Measurements from ENCODE around the gene RBPJ. TPM values are rescaled to one million over a fixed set of nuclear protein-coding genes. Genes with fewer than 3 reads are reported as not detected.

The RBPJ gene
- polyA plus RNA-seq, 1 of the 3 experiments (the other 2 are of a cell fraction) = 13.8 TPM

DNA sequence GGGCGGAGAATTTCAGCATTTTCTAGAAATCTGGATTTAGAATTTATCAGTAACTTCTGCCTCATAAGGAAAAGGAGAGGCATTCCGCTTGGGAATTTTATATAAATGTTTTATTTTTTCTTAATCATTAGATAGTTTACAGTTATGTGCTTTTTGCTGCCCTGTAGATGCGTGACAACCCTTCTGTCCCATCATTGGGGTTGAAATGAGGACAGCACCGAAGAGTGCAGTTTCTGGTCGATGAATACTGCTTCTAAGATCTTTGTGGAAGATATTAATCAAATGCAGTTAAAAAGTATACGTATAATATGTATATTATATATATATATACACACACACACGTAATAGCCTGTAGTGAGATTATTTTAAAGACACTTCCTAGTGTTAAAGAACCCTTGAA, 1.5 kb downstream of the RBPJ start:
- Histone ChIP-seq H3K4me3 (ENCODE audit: low read depth in 2 of 2, low read length in 1 of 2) (peak overlapping the region; percentile 70 to 93), H3K36me3 (replicated peaks in 1 of 2; ENCODE audit: control insufficient read depth in 1 of 2, insufficient read depth in 2 of 2, low read length in 1 of 2) (no peaks in the 10 kb centered on the region), H4K20me1 (ENCODE audit: insufficient read depth) (peaks cover 37% of the 10 kb centered on the region), H3K27ac (ENCODE audit: low read depth in 2 of 2, low read length in 1 of 2) (no peak overlapping the region), H3K9me2 (no peaks in the 10 kb centered on the region), H3K4me2 (peak overlapping the region; percentile 96), H3K4me1 (ENCODE audit: control insufficient read depth in 1 of 2, insufficient read depth in 2 of 2, low read depth in 1 of 2, low read length in 1 of 2) (peaks cover 15 to 19% of the 10 kb centered on the region in 2 experiments), H3K9ac (peak overlapping the region; percentile 83; the same call in 1 of the 2 replicates), H3K27me3 (ENCODE audit: insufficient read depth) (no peaks in the 10 kb centered on the region), H2AFZ (ENCODE audit: low read depth) (no peak overlapping the region; the same call in 1 of the 2 replicates), H3K9me3 (no peaks in the 10 kb centered on the region), H3K79me2 (ENCODE audit: insufficient read depth) (peaks cover 55% of the 10 kb centered on the region), H3F3A (replicated peaks; ENCODE audit: insufficient read depth) (peaks cover 40% of the 10 kb centered on the region)
- ChIA-PET CTCF (interaction anchor here (0.6 to 12.7 kb wide), 5 partner anchors 27 to 240 kb away, joined by 3 to 201 read pairs (median 4); no protein-coding TSS in a partner anchor), POLR2A (no interaction called here)
- TF ChIP-seq MEF2A (IDR thresholded peaks at IDR 0.05; ENCODE audit: borderline replicate concordance, low read depth) = no peak
- TF ChIP-seq FOSL2 (IDR thresholded peaks at IDR 0.05; ENCODE audit: borderline replicate concordance, low read depth) = no peak
- 62% methylated on average over 7 of the region's 7 CpGs for WGBS (ENCODE audit: low lambda C conversion rate)
- no peak for DNase-seq

DNA sequence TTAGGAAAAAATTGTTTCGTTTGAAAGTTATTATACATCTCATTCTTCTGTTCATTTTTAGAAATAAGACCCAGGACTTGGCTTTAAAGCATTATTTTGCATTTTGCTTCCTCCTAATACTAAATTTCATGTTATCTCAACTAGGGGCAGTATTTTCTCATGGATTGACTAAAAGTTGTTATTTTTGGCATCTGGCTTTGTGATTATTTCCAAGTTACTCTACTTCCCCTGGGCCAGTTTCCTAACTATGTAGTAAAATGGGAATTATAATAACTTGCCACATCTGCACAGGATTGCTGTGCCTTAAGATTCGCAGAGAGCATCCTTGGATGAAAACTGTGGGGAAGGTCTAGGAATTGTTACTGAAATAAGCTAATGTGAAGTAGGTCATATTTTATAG, 3.0 kb downstream of the RBPJ start:
- H4K20me1 ChIP-seq (ENCODE audit: insufficient read depth) = peaks cover 42% of the 10 kb centered on the region
- H3K36me3 ChIP-seq (replicated peaks in 1 of 2; ENCODE audit: control insufficient read depth in 1 of 2, insufficient read depth in 2 of 2, low read length in 1 of 2) = no peaks in the 10 kb centered on the region
- H3K79me2 ChIP-seq (ENCODE audit: insufficient read depth) = peaks cover 70% of the 10 kb centered on the region
- POLR2A ChIA-PET = no interaction called here
- 84% methylated on average over 2 of the region's 2 CpGs for WGBS (ENCODE audit: low lambda C conversion rate)
- H2AFZ ChIP-seq (ENCODE audit: low read depth) = no peak overlapping the region
- H3K27ac ChIP-seq (ENCODE audit: low read depth in 2 of 2, low read length in 1 of 2) = no peak overlapping the region
- peaks cover 35% of the 10 kb centered on the region for H3F3A ChIP-seq (replicated peaks; ENCODE audit: insufficient read depth)
- no peaks in the 10 kb centered on the region for H3K27me3 ChIP-seq (ENCODE audit: insufficient read depth)
- H3K4me2 ChIP-seq = 0 out of 2 replicates have a peak overlapping the region, but pooled peaks have one; percentile 15
- TF ChIP-seq EZH2phosphoT487 (IDR thresholded peaks at IDR 0.05; ENCODE audit: borderline replicate concordance, low read depth) (no peak), TCF12 (IDR thresholded peaks at IDR 0.05) (no peak)
- TF ChIP-seq, protein P1, sequence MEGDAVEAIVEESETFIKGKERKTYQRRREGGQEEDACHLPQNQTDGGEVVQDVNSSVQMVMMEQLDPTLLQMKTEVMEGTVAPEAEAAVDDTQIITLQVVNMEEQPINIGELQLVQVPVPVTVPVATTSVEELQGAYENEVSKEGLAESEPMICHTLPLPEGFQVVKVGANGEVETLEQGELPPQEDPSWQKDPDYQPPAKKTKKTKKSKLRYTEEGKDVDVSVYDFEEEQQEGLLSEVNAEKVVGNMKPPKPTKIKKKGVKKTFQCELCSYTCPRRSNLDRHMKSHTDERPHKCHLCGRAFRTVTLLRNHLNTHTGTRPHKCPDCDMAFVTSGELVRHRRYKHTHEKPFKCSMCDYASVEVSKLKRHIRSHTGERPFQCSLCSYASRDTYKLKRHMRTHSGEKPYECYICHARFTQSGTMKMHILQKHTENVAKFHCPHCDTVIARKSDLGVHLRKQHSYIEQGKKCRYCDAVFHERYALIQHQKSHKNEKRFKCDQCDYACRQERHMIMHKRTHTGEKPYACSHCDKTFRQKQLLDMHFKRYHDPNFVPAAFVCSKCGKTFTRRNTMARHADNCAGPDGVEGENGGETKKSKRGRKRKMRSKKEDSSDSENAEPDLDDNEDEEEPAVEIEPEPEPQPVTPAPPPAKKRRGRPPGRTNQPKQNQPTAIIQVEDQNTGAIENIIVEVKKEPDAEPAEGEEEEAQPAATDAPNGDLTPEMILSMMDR (IDR thresholded peaks at IDR 0.05) = peak; percentile 42
- TF ChIP-seq, protein P2, sequence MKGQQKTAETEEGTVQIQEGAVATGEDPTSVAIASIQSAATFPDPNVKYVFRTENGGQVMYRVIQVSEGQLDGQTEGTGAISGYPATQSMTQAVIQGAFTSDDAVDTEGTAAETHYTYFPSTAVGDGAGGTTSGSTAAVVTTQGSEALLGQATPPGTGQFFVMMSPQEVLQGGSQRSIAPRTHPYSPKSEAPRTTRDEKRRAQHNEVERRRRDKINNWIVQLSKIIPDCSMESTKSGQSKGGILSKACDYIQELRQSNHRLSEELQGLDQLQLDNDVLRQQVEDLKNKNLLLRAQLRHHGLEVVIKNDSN (IDR thresholded peaks at IDR 0.05; ENCODE audit: borderline replicate concordance, low read depth) = no peak
- no peak for DNase-seq
- no peak overlapping the region for H3K9ac ChIP-seq
- no peaks in the 10 kb centered on the region for H3K9me3 ChIP-seq
- H3K4me1 ChIP-seq (ENCODE audit: control insufficient read depth in 1 of 2, insufficient read depth in 2 of 2, low read depth in 1 of 2, low read length in 1 of 2) = peaks cover 15 to 19% of the 10 kb centered on the region in 2 experiments
- CTCF ChIA-PET = interaction anchor here (0.7 to 12.7 kb wide), 3 partner anchors 77 to 241 kb away, joined by 3 to 201 read pairs (median 16); no protein-coding TSS in a partner anchor
- H3K9me2 ChIP-seq = no peaks in the 10 kb centered on the region
- no peak overlapping the region; a peak in 1 of 4 replicates for H3K4me3 ChIP-seq (ENCODE audit: low read depth in 2 of 2, low read length in 1 of 2)

DNA sequence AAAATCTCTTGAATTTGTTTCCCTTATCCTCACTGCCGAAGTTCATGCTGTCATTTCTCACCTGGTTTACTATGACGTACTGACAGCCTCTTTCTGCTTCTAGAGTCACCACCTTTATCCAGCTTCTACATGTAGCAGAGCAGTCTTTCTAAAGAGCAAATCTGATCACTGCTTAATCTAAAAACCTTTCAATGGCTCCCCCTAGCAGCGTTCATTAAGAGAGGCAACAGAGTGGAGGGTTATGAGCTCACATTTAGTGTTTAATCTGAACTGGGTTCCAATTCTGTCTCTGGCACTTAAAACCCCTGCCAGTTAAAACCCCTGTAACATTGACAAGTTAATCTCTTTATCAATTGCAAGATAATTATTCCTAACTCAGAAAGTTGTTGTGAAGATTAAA, 4.4 kb downstream of the RBPJ start:
- H3K36me3 ChIP-seq (replicated peaks in 1 of 2; ENCODE audit: control insufficient read depth in 1 of 2, insufficient read depth in 2 of 2, low read length in 1 of 2) = no peaks in the 10 kb centered on the region
- H3K4me3 ChIP-seq (ENCODE audit: low read depth in 2 of 2, low read length in 1 of 2) = no peak overlapping the region
- H3K9ac ChIP-seq = no peak overlapping the region
- no peaks in the 10 kb centered on the region for H3K27me3 ChIP-seq (ENCODE audit: insufficient read depth)
- peaks cover 15 to 19% of the 10 kb centered on the region in 2 experiments for H3K4me1 ChIP-seq (ENCODE audit: control insufficient read depth in 1 of 2, insufficient read depth in 2 of 2, low read depth in 1 of 2, low read length in 1 of 2)
- peaks cover 83% of the 10 kb centered on the region for H3K79me2 ChIP-seq (ENCODE audit: insufficient read depth)
- DNase-seq = peak; percentile 33
- H3K9me3 ChIP-seq = no peaks in the 10 kb centered on the region
- peaks cover 52% of the 10 kb centered on the region for H4K20me1 ChIP-seq (ENCODE audit: insufficient read depth)
- peaks cover 26% of the 10 kb centered on the region for H3F3A ChIP-seq (replicated peaks; ENCODE audit: insufficient read depth)
- CTCF ChIA-PET = interaction anchor here (0.7 to 12.7 kb wide), 14 partner anchors 16 to 404 kb away, joined by 3 to 201 read pairs (median 4); no protein-coding TSS in a partner anchor
- H3K4me2 ChIP-seq = no peak overlapping the region
- H3K27ac ChIP-seq (ENCODE audit: low read depth in 2 of 2, low read length in 1 of 2) = no peak overlapping the region
- H3K9me2 ChIP-seq = no peaks in the 10 kb centered on the region
- H2AFZ ChIP-seq (ENCODE audit: low read depth) = no peak overlapping the region
- 61% methylated on average over 3 of the region's 3 CpGs for WGBS (ENCODE audit: low lambda C conversion rate)
- POLR2A ChIA-PET = no interaction called here
- TF ChIP-seq, protein P3, sequence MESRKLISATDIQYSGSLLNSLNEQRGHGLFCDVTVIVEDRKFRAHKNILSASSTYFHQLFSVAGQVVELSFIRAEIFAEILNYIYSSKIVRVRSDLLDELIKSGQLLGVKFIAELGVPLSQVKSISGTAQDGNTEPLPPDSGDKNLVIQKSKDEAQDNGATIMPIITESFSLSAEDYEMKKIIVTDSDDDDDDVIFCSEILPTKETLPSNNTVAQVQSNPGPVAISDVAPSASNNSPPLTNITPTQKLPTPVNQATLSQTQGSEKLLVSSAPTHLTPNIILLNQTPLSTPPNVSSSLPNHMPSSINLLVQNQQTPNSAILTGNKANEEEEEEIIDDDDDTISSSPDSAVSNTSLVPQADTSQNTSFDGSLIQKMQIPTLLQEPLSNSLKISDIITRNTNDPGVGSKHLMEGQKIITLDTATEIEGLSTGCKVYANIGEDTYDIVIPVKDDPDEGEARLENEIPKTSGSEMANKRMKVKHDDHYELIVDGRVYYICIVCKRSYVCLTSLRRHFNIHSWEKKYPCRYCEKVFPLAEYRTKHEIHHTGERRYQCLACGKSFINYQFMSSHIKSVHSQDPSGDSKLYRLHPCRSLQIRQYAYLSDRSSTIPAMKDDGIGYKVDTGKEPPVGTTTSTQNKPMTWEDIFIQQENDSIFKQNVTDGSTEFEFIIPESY (IDR thresholded peaks at IDR 0.05; ENCODE audit: borderline replicate concordance, low read depth) = no peak
- TF ChIP-seq RXRA (IDR thresholded peaks at IDR 0.05; ENCODE audit: borderline replicate concordance, low read depth) = no peak
- no peak for TF ChIP-seq NFIC (IDR thresholded peaks at IDR 0.05; ENCODE audit: borderline replicate concordance)
- TF ChIP-seq RAD21 (IDR thresholded peaks at IDR 0.05; ENCODE audit: low read length) = peak; percentile 66
- TF ChIP-seq TCF12 (IDR thresholded peaks at IDR 0.05) = no peak
- TF ChIP-seq, protein P1 (IDR thresholded peaks at IDR 0.05) = peak; percentile 52
- TF ChIP-seq SMC3 (IDR thresholded peaks at IDR 0.05; ENCODE audit: low read depth, low read length) = peak; percentile 40
